ENCODE data around the gene PCK1. TPM values are rescaled to one million over a fixed set of nuclear protein-coding genes. Genes with fewer than 3 reads are reported as not detected.

The PCK1 gene
- total and polyA plus RNA-seq, 2 of the 13 experiments (the other 11 are each of a cell fraction or from before 2014, with no cell fraction given) = 6.5 to 12.6 TPM

- TF ChIP-seq, protein P1, sequence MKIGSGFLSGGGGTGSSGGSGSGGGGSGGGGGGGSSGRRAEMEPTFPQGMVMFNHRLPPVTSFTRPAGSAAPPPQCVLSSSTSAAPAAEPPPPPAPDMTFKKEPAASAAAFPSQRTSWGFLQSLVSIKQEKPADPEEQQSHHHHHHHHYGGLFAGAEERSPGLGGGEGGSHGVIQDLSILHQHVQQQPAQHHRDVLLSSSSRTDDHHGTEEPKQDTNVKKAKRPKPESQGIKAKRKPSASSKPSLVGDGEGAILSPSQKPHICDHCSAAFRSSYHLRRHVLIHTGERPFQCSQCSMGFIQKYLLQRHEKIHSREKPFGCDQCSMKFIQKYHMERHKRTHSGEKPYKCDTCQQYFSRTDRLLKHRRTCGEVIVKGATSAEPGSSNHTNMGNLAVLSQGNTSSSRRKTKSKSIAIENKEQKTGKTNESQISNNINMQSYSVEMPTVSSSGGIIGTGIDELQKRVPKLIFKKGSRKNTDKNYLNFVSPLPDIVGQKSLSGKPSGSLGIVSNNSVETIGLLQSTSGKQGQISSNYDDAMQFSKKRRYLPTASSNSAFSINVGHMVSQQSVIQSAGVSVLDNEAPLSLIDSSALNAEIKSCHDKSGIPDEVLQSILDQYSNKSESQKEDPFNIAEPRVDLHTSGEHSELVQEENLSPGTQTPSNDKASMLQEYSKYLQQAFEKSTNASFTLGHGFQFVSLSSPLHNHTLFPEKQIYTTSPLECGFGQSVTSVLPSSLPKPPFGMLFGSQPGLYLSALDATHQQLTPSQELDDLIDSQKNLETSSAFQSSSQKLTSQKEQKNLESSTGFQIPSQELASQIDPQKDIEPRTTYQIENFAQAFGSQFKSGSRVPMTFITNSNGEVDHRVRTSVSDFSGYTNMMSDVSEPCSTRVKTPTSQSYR (CRISPR knock-in tag; IDR thresholded peaks at IDR 0.05; ENCODE audit: borderline replicate concordance) = 0 out of 2 replicates have a peak, but pooled peaks have one; percentile 36
- TF ChIP-seq HIVEP1 (CRISPR knock-in tag; IDR thresholded peaks at IDR 0.05) (no peak), SIN3A (IDR thresholded peaks at IDR 0.05; ENCODE audit: borderline replicate concordance, low read depth, low read length) (no peak), CEBPB (IDR thresholded peaks at IDR 0.05; ENCODE audit: borderline replicate concordance, low read depth, low read length) (peak; percentile 83), HOMEZ (CRISPR knock-in tag; IDR thresholded peaks at IDR 0.05; ENCODE audit: low read depth) (peak; percentile 29; the same call in 1 of the 2 replicates), NR2F1 (CRISPR knock-in tag; IDR thresholded peaks at IDR 0.05) (peak in 1 of 2 experiments; percentile 31; a peak in 2 of 4 replicates), KDM5B (CRISPR knock-in tag; IDR thresholded peaks at IDR 0.05; ENCODE audit: borderline replicate concordance) (peak; percentile 54; the same call in 1 of the 2 replicates), TRAFD1 (CRISPR knock-in tag; IDR thresholded peaks at IDR 0.05; ENCODE audit: borderline replicate concordance) (0 out of 2 replicates have a peak, but pooled peaks have one; percentile 78), RAD51 (IDR thresholded peaks at IDR 0.05; ENCODE audit: borderline replicate concordance) (peak; percentile 64; the same call in 1 of the 2 replicates), HDAC1 (CRISPR knock-in tag; IDR thresholded peaks at IDR 0.05) (peak; percentile 7; the same call in 1 of the 2 replicates), E2F2 (CRISPR knock-in tag; IDR thresholded peaks at IDR 0.05; ENCODE audit: borderline replicate concordance) (peak; percentile 26; the same call in 1 of the 2 replicates)
- TF ChIP-seq, protein P2, sequence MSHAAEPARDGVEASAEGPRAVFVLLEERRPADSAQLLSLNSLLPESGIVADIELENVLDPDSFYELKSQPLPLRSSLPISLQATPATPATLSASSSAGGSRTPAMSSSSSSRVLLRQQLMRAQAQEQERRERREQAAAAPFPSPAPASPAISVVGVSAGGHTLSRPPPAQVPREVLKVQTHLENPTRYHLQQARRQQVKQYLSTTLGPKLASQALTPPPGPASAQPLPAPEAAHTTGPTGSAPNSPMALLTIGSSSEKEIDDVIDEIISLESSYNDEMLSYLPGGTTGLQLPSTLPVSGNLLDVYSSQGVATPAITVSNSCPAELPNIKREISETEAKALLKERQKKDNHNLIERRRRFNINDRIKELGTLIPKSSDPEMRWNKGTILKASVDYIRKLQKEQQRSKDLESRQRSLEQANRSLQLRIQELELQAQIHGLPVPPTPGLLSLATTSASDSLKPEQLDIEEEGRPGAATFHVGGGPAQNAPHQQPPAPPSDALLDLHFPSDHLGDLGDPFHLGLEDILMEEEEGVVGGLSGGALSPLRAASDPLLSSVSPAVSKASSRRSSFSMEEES (CRISPR knock-in tag; IDR thresholded peaks at IDR 0.05) = peak; percentile 93
- TF ChIP-seq, protein P3, sequence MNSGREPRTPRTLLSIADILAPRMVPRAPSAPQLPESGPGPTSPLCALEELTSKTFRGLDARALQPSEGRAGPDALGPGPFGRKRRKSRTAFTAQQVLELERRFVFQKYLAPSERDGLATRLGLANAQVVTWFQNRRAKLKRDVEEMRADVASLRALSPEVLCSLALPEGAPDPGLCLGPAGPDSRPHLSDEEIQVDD (CRISPR knock-in tag; IDR thresholded peaks at IDR 0.05; ENCODE audit: borderline replicate concordance) = 0 out of 2 replicates have a peak, but pooled peaks have one; percentile 55
- TF ChIP-seq, protein P4, sequence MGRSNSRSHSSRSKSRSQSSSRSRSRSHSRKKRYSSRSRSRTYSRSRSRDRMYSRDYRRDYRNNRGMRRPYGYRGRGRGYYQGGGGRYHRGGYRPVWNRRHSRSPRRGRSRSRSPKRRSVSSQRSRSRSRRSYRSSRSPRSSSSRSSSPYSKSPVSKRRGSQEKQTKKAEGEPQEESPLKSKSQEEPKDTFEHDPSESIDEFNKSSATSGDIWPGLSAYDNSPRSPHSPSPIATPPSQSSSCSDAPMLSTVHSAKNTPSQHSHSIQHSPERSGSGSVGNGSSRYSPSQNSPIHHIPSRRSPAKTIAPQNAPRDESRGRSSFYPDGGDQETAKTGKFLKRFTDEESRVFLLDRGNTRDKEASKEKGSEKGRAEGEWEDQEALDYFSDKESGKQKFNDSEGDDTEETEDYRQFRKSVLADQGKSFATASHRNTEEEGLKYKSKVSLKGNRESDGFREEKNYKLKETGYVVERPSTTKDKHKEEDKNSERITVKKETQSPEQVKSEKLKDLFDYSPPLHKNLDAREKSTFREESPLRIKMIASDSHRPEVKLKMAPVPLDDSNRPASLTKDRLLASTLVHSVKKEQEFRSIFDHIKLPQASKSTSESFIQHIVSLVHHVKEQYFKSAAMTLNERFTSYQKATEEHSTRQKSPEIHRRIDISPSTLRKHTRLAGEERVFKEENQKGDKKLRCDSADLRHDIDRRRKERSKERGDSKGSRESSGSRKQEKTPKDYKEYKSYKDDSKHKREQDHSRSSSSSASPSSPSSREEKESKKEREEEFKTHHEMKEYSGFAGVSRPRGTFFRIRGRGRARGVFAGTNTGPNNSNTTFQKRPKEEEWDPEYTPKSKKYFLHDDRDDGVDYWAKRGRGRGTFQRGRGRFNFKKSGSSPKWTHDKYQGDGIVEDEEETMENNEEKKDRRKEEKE (IDR thresholded peaks at IDR 0.05) = no peak
Measured at GRCh38 chr20:57581202-57582028, 20.5 kb downstream of the PCK1 start (continued).
